ENCODE results near the gene COPS3. TPM values are rescaled to one million over a fixed set of nuclear protein-coding genes. Genes with fewer than 3 reads are reported as not detected.

COPS3 gene
- total and polyA plus RNA-seq, 2 donors (not counting 1 experiment from before 2014, with no cell fraction given): 62.3 to 80.6 TPM

DNA sequence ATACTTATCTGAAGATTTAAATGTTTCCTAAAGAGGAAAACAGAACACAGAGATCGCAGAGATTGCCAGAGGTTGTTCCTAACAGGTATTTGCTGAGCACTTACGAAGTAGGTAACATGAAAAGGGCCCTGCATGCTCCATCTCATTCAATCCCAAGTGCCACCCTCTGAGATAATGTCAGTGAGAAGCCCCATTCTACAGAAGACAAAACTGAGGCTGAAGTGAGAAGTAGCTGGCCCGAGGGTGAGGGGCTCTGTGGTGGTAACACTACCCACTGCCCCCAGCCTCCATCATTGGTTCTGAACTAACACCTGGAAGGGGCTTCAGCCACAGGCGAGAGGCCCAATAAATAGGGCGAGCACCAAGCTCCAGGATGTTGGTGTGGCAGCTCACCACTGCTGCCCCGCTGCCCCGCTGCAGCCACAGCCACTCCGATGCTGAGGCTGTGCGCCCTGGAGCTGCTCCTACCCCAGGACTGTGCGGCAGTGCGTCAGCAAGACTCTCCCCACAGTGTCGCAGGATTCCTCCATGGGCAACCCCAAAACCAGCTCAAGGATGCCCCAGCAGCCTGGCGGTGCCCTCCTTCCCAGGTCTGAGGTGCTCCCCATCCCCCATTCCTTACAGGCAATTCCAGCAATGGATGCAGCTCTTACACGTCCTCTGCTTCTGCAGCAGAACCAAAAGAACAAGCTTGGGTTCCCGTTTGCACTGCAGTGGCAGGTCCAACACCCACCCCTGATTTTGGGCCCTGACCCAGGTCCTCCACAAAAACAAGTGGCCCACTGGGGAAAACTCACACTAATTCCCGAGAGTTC lies 54.4 kb downstream of the COPS3 start:
- peaks cover 49% of the 10 kb centered on the region for H3K36me3 ChIP-seq (ENCODE audit: control insufficient read depth, insufficient read depth, low read length)
- H3K79me2 ChIP-seq (ENCODE audit: control insufficient read depth, insufficient read depth, low read length): peaks cover 12% of the 10 kb centered on the region

GRCh38 chr17:17225901-17226300 lies 55.1 kb downstream of the COPS3 start:
- TF ChIP-seq, protein P1, sequence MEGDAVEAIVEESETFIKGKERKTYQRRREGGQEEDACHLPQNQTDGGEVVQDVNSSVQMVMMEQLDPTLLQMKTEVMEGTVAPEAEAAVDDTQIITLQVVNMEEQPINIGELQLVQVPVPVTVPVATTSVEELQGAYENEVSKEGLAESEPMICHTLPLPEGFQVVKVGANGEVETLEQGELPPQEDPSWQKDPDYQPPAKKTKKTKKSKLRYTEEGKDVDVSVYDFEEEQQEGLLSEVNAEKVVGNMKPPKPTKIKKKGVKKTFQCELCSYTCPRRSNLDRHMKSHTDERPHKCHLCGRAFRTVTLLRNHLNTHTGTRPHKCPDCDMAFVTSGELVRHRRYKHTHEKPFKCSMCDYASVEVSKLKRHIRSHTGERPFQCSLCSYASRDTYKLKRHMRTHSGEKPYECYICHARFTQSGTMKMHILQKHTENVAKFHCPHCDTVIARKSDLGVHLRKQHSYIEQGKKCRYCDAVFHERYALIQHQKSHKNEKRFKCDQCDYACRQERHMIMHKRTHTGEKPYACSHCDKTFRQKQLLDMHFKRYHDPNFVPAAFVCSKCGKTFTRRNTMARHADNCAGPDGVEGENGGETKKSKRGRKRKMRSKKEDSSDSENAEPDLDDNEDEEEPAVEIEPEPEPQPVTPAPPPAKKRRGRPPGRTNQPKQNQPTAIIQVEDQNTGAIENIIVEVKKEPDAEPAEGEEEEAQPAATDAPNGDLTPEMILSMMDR (conservative IDR thresholded peaks at IDR 0.05 in 1 of 2, IDR thresholded peaks at IDR 0.05 in 1 of 2; ENCODE audit: low read depth in 1 of 2, low read length in 2 of 2): no peak
- TF ChIP-seq EZH2 (IDR thresholded peaks at IDR 0.05; ENCODE audit: low read length, missing control alignments): no peak
- Histone ChIP-seq H3K27ac (ENCODE audit: insufficient read depth, low read length) (no peak overlapping the region), H3K4me2 (ENCODE audit: extremely low read depth, insufficient read depth, low read length) (no peak overlapping the region), H3K4me3 (replicated peaks in 1 of 4; ENCODE audit: control extremely low read depth in 1 of 4, insufficient read depth in 1 of 4, low read depth in 3 of 4, low read length in 4 of 4) (no peak overlapping the region), H4K20me1 (ENCODE audit: control insufficient read depth, extremely low read depth, insufficient read depth, low read length) (no peaks in the 10 kb centered on the region), H3K9me3 (ENCODE audit: control insufficient read depth, insufficient read depth, low read depth, low read length) (no peaks in the 10 kb centered on the region), H2AFZ (ENCODE audit: low read length) (no peak overlapping the region), H3K27me3 (ENCODE audit: control insufficient read depth, insufficient read depth, low read length) (no peaks in the 10 kb centered on the region), H3K9ac (ENCODE audit: insufficient read depth, low read length) (no peak overlapping the region), H3K36me3 (ENCODE audit: control insufficient read depth, insufficient read depth, low read length) (peaks cover 55% of the 10 kb centered on the region), H3K4me1 (ENCODE audit: control insufficient read depth, extremely low read depth, insufficient read depth, low read length) (no peaks in the 10 kb centered on the region), H3K79me2 (ENCODE audit: control insufficient read depth, insufficient read depth, low read length) (peaks cover 6% of the 10 kb centered on the region)
- no peak for DNase-seq (ENCODE audit: low read depth in 2 of 2)

More for the DNA sequence above, 54.4 kb downstream of the COPS3 start:
- Histone ChIP-seq H4K20me1 (ENCODE audit: control insufficient read depth, extremely low read depth, insufficient read depth, low read length) (no peaks in the 10 kb centered on the region), H3K9me3 (ENCODE audit: control insufficient read depth, insufficient read depth, low read depth, low read length) (no peaks in the 10 kb centered on the region), H3K4me3 (replicated peaks in 1 of 4; ENCODE audit: control extremely low read depth in 1 of 4, insufficient read depth in 1 of 4, low read depth in 3 of 4, low read length in 4 of 4) (no peak overlapping the region), H3K27ac (ENCODE audit: insufficient read depth, low read length) (no peak overlapping the region), H3K4me2 (ENCODE audit: extremely low read depth, insufficient read depth, low read length) (no peak overlapping the region), H3K4me1 (ENCODE audit: control insufficient read depth, extremely low read depth, insufficient read depth, low read length) (no peaks in the 10 kb centered on the region), H2AFZ (ENCODE audit: low read length) (no peak overlapping the region), H3K9ac (ENCODE audit: insufficient read depth, low read length) (no peak overlapping the region), H3K27me3 (ENCODE audit: control insufficient read depth, insufficient read depth, low read length) (no peaks in the 10 kb centered on the region)
- TF ChIP-seq, protein P1 (conservative IDR thresholded peaks at IDR 0.05 in 1 of 2, IDR thresholded peaks at IDR 0.05 in 1 of 2; ENCODE audit: low read depth in 1 of 2, low read length in 2 of 2): no peak
- TF ChIP-seq EZH2 (IDR thresholded peaks at IDR 0.05; ENCODE audit: low read length, missing control alignments): no peak
- no peak for DNase-seq (ENCODE audit: low read depth in 2 of 2)

- H3K9me3 ChIP-seq (ENCODE audit: control insufficient read depth, insufficient read depth, low read depth, low read length): no peaks in the 10 kb centered on the region
- H3K4me1 ChIP-seq (ENCODE audit: control insufficient read depth, extremely low read depth, insufficient read depth, low read length): no peaks in the 10 kb centered on the region
- H3K36me3 ChIP-seq (ENCODE audit: control insufficient read depth, insufficient read depth, low read length): peaks cover 57% of the 10 kb centered on the region
- H3K4me3 ChIP-seq (replicated peaks in 1 of 4; ENCODE audit: control extremely low read depth in 1 of 4, insufficient read depth in 1 of 4, low read depth in 3 of 4, low read length in 4 of 4): no peak overlapping the region
- no peak overlapping the region for H3K4me2 ChIP-seq (ENCODE audit: extremely low read depth, insufficient read depth, low read length)
- no peak for TF ChIP-seq EZH2 (IDR thresholded peaks at IDR 0.05; ENCODE audit: low read length, missing control alignments)
- TF ChIP-seq, protein P1 (conservative IDR thresholded peaks at IDR 0.05 in 1 of 2, IDR thresholded peaks at IDR 0.05 in 1 of 2; ENCODE audit: low read depth in 1 of 2, low read length in 2 of 2): no peak
- no peak for DNase-seq (ENCODE audit: low read depth in 2 of 2)
- H4K20me1 ChIP-seq (ENCODE audit: control insufficient read depth, extremely low read depth, insufficient read depth, low read length): no peaks in the 10 kb centered on the region
- no peak overlapping the region for H3K9ac ChIP-seq (ENCODE audit: insufficient read depth, low read length)
- H3K79me2 ChIP-seq (ENCODE audit: control insufficient read depth, insufficient read depth, low read length): peaks cover 1% of the 10 kb centered on the region
- H3K27ac ChIP-seq (ENCODE audit: insufficient read depth, low read length): no peak overlapping the region
- no peak overlapping the region for H2AFZ ChIP-seq (ENCODE audit: low read length)
- no peaks in the 10 kb centered on the region for H3K27me3 ChIP-seq (ENCODE audit: control insufficient read depth, insufficient read depth, low read length)
Measured at GRCh38 chr17:17224137-17224536, 56.9 kb downstream of the COPS3 start.

All from fibroblast of lung (primary cell).